Astrocyte of the spinal cord (primary cell): ENCODE results near the gene KCNQ1OT1.

Experiments used
- DNase-seq: peaks from one replicate; pipeline ENCODE4 v3.0.0; 2011; ENCODE audit warnings: low read depth, low spot score
- H3K4me3 ChIP-seq: 2 replicates; pipeline ENCODE4 v1.5.1; 2011; ENCODE audit warnings: low read depth, mild to moderate bottlenecking, low read length, moderate library complexity
- CTCF ChIP-seq: IDR thresholded peaks from 2 replicates; pipeline ENCODE4 v1.5.1; 2012; ENCODE audit warnings: low read depth, mild to moderate bottlenecking, low read length, inconsistent platforms
- in situ Hi-C: cut with HindIII; loops from 2 replicates; pipeline ENCODE4 v1.10.0; 2017; ENCODE audit warnings: low sequenced_read_pairs

The KCNQ1OT1 gene

GRCh38 chr11:2678396-2678795 lies 21.4 kb downstream of the KCNQ1OT1 start:
- no peak for TF ChIP-seq CTCF
- in situ Hi-C loops: no loop called here
- H3K4me3 ChIP-seq: no peak overlapping the region
- DNase-seq: no peak

GRCh38 chr11:2677127-2677526 lies 22.7 kb downstream of the KCNQ1OT1 start:
- in situ Hi-C loops: no loop called here

GRCh38 chr11:2675540-2675939 lies 24.3 kb downstream of the KCNQ1OT1 start:
- in situ Hi-C loops: no loop called here
- no peak for DNase-seq
- H3K4me3 ChIP-seq: no peak overlapping the region
- no peak for TF ChIP-seq CTCF

More at GRCh38 chr11:2677127-2677526, 22.7 kb downstream of the KCNQ1OT1 start:
- DNase-seq: no peak
- no peak overlapping the region for H3K4me3 ChIP-seq
- TF ChIP-seq CTCF: no peak

GRCh38 chr11:2674658-2675131 lies 25.1 kb downstream of the KCNQ1OT1 start:
- no peak overlapping the region for H3K4me3 ChIP-seq
- no peak for TF ChIP-seq CTCF
- DNase-seq: no peak
- in situ Hi-C loops: no loop called here

- DNase-seq: no peak
- TF ChIP-seq CTCF: no peak
- in situ Hi-C loops: no loop called here
- no peak overlapping the region for H3K4me3 ChIP-seq
These were observed 25.8 kb downstream of the KCNQ1OT1 start for GRCh38 chr11:2673871-2674471.

GRCh38 chr11:2673250-2673610 lies 26.6 kb downstream of the KCNQ1OT1 start:
- in situ Hi-C loops: no loop called here
- DNase-seq: no peak
- H3K4me3 ChIP-seq: no peak overlapping the region
- no peak for TF ChIP-seq CTCF
